ENCODE results near the gene COL25A1. TPM values are rescaled to one million over a fixed set of nuclear protein-coding genes. Genes with fewer than 3 reads are reported as not detected.
"Not testable (repeated sequence)": the region's sequence is repeated elsewhere in the genome, so short reads cannot be mapped to it uniquely, and the experiment has no call there.

COL25A1 gene
- total RNA-seq, 1 donor from 2014 or later: 14.1 TPM

DNA sequence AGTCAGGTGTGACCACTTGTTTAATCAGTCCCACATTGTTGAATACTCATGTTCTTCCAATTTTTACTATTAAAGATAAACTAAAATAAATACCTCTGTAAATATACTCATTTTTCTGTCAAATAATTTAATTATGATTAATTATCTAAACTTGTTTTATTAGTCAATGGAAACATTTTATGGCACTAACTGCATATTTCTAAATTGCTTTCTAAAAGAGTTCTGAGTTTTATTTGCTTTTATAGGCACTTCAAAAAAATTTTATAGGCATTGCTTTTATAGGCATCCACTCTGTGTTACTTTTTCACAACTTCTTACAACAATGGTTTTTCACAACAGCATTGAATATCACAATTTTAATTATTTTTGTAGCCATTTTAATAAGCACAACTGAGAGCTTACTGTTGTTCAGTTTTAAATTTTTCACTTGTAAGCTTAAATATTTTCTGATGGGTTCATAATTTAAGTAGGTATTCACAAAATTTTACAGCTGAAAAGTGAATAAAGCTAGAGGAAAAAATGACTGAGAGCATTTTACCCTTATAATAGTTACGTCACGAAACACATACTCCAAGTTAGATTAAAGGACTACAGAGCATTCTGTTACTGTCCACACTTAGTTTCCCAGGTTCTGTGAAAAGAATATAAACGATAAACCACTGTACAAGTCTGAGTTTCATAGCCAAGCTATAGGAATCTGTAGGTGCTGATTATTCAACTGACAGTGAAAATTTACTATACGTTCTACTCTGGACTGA, 398.8 kb downstream of the COL25A1 start:
- DNase-seq: no peak

DNA sequence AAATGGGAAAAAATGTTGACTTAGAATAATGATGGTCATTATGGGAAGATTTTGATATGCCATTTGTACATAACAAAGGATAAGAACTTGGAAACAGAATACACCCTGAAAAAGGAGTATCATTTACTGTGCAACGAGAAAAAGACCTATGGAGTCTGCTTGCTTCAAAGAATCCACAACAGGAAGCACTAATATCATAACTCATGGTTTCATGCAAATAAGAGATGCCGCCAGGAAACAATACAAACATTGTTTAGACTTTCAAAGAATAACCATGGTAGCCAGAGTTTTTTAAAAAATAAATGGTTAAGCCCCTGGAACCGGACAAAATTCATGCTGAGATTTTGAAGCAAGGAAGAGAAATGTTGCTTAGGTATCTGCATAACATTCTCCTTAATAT, 399.7 kb downstream of the COL25A1 start:
- DNase-seq: no peak

DNA sequence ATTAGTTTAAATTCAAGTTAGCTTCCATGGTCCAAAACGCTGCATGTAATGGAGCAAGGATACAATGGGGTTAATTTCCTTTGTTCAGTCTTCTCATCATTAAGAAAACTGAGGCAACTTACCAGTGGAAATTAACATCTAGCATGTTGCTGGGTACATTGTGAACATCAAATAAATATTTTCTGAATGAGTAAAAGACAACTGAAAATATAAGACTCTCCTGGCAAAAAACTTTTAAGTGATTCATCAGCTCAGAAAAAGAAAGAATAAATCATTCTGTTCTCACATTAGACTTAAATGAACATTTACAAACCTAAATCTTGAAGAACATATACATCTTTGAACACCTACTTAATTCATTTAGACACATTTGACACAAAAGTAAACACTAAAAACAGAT, 401.2 kb downstream of the COL25A1 start:
- DNase-seq: no peak

DNA sequence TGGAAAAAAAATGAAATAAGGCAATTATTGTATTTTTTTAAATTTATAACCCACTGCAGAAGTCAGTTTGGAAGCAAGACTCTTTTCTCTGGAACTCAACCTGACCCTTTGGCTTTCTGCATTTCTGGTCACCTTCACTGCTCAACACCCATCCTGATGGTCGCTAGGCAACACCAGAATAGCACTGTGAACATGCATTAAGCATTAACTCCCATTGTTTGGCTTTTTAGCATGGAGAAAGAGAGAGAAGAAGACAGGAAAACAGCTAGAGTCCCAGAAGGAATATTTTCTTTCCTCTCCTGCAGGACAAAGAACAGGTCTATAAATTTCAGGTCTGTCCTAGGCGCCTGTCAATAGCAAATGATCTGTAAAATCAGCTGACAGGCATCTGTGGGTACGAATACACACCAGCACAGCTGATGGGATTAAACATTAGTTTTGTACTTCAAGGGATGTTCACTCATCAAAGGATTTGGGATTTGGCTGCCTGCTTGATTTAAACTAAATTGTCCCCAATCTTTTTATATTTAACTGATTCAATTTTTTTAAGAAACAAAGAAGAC, 402.4 kb downstream of the COL25A1 start:
- DNase-seq: peak; percentile 16

DNA sequence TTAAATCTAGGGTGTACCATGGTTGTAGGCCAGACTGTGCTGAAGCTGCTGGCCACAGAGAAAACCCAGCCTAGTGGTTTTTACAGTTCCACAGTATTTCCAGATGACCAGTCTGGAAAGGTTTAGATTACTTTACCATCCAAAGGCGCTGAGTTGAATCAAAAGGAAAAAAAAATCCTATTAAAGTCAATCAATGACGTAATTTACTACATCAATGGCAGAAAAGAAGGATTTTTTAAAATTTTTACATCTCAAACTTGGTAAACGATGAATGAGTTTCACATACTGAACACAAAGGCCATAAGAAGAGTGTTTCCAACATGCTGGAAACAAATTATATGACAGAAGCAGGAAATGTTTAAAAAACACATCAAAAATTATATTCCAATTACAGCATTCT, 409.0 kb downstream of the COL25A1 start:
- no peak for DNase-seq

DNA sequence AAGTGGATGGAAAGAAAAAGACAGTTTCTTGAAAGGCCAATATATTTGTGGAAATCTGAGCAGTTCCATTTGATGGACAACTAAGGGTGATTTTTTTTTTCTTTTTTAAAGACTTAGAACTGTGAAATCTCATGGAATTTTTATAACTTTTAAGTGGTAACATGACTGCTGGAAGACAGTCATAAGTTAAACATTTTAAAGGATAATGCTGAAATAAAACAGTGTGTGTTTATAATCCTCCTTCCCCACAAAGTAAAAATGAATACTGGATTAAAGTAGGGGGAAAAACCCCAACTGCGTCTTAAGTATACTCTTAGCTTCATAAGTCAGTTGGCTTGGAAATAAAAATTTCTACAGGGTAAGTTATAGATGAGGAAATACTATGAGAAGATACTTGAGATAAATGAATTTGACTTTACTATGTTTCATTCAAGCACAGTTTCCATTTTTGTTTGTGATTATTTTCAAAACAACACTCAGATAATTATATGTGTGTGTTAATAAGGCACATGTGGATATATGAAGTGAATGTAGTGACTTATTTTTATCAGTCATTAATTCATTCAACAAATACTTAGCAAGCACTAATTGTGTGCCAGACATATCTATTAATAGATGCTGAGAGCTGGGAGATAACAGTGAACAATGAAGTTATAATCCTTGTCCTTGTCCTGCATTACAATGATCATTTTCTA, 410.4 kb downstream of the COL25A1 start:
- DNase-seq: no peak

DNA sequence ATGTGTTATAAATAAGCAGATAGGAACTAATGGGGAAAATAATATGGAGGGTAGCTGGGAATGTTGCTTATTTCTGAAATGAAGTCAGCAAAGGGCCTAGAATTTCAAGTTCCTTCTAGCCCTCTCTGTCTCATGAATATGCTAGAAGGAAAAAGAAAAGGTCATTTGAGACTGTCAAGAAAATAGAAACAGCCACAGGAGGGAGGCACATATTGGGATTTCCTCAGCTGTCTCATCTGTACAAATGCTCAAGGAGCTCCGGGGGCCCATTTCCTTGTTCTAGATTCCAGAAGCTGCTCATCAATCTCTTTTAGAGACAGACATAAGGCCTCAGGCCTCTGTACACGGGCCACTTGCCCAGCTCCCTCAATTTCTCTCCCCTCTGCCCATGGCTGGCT, 412.0 kb downstream of the COL25A1 start:
- no peak for DNase-seq

DNA sequence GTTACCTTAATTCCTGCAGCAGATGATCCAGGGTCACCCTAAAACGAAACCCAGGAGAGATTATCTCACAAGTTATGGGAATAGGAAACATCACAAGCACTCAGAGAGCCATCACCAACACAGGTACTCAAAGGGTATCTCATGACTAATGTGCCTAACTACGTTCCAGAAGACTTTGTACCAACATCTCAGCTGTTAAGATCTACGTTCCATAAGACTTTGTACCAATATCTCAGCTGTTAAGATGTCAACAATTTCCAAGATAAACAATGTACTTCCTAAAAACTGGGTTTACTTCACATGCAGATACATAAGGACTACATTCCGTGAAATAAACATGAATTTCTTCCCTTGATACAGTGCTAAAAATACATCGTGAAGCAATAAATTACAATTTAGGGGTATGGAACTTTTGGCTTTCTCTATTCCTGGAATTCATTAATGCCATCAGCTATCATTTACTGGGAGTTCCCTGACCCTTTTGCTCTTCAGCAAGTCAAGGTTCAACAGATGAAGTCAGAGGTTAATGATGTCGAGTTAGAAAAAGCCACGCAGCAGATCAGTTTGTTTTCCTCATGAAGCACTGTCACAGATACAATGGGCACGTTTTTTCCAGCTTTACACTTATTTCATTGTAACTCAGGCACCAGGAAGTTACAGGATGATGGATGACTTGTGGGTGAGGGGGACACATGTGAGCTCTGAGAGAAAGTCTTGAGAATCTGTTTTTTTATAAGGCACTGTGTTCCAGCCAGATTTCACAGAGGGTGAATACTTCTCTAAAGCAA, 412.6 kb downstream of the COL25A1 start:
- no peak for DNase-seq

DNA sequence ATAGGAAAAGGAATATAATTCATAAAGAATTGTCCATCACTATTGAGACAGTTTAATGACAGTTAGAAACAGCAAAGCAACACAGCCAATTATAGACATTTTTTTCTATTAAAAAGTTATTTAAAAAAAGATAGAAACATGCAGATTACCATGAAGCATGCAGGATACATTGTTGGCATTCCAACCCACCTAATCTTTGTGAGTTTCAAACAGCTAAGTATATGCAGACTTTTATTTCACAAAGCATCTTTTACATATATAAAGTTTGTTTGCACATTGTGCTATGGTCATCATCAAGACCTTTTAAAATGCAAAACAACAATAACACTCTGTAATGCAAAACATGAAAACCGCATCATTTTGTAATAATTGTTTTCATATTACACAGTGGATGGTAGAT, 413.7 kb downstream of the COL25A1 start:
- DNase-seq: no peak

DNA sequence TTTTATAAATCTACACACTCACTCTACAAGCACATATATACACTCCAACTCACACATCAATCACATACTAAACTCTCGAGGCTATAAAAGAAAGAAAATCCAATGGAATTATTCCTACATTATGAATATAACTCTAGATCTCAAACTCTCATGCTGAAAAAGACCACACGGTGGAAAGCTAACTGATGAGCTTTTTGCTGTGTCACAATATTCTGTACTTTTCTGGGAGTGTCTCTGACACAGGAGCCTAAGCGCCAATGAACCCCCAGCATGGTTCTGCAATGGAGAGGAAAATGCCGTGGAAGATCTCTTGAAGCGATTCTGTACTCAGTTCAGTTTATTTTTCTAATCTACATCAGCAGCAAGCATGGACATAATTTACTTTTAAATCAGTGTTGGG, 415.4 kb downstream of the COL25A1 start:
- no peak for DNase-seq

DNA sequence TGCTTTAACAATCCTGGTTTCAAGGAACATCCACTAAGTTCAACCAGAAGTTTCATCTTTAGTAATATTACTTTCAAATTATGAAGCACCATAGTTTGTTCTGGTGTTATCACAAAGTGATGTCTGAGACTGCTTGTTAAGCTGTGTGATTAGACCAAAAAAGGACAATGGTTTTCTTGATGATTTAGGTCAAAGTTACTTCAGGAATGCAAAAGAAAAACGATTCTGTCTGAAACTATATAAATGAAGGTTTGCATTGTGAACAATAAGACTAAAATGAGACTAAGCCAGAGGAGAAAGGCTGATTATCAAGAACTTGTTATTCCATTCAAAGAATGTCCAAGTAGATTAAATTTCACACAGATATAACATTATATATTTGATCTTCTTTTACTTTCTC, 417.2 kb downstream of the COL25A1 start:
- no peak for DNase-seq

DNA sequence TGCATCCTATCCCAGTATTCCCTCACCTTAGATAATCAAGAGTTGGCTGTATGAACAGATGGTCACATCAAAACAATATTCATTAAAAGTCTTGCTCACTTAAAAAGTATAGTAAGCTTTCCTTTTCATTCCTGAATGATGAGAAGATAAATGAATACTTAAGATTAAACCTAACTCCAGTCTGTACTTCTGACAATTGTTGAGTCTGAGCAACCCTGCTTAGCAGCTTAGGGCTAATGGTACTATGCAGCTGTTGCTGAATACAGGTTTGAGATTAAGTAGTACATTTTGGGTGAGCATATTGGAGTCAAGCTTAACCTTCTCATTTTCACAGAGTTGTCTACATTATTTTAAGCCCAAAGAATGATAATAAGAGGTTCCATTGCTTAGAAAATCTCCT, 417.9 kb downstream of the COL25A1 start:
- no peak for DNase-seq

DNA sequence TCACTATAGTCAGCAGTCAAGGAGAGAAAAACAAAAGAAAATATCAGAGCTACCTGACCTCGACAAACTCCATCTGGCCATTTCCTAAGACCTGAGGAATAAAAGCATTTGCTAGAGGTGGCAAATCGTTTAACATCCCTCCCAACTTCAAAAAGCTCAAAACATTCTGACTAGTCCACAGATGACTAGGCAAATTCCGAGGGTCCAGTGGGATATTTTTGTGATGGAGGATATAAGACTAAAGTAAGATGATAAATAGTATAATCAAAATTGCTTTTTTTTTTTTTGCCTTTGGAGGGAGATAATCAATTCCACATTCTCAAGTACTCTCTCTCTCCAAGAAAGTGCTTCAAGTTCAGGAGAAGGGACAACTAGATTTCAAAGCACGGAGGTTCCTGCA, 420.5 kb downstream of the COL25A1 start:
- no peak for DNase-seq

DNA sequence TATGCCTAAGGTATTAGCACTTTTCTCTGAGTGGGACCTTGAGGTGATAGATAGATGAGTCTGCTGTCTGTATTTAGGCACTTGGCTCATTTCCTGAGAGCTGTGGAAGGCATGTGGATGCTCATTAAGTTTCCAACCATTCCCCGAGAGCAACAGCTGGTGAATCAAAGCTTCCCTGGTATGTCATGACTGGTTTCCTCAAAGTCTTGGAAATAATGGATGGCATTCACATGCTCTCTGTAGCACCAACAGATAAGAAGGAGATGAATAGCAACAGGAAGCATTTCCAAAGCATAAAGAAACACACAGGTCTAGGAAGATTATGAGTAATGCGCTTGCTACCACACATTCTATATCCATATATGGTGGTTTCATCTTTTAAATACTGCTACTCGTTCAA, 421.3 kb downstream of the COL25A1 start:
- DNase-seq: peak; percentile 75

DNA sequence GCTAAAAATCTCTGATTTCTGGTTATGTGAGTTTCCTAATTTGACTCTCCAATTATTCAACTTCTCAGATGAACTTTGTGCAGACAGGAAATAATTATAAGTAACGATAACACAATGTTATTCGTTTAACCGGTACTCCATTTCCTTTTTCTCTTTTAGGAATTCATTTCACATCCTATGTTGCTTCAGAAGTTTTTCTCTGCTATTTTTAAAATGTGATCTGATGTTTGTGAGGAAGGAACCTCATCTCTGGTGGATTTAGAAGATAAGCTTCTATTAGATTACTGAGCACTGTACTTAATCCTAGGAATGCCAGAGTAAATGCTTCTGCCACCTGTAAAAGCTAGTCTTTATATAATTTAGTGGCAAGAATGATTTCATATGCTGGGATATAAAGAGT, 423.7 kb downstream of the COL25A1 start:
- no peak for DNase-seq

DNA sequence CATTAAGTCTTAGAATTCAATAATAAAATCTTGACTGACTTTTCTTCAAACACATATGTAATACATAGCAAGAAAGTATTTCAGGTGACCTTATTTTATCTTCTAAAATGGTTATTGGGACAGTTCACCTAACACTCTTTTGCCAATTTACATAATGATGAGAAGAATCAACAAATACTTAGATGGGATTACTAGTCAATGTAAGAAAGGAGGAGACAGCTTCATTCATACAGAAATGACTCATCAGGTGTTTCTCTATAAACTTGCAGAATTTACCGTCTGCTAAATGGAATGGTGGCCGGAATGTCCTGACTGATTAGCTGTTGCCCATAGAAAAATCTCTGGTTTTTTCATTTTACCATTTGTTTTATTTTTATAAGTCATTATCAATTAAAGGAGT, 424.6 kb downstream of the COL25A1 start:
- DNase-seq: no peak

DNA sequence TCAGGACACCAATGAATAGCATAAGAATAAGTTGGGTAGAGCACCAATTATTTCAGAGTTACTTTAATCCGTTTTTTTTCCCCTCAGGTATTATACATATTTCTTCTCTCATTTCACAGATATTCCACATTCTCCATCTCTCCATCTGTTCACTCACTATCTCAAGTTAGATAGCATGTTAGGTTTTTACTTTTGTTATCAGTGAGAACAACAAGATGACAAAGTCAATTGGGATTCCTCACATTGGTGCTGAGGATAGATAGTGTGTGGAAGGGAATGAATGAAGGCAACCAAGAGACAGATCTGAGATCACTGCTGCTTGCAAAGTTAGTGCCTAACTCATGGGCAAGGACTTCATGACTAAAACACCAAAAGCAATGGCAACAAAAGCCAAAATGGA, 427.7 kb downstream of the COL25A1 start:
- DNase-seq: no peak

DNA sequence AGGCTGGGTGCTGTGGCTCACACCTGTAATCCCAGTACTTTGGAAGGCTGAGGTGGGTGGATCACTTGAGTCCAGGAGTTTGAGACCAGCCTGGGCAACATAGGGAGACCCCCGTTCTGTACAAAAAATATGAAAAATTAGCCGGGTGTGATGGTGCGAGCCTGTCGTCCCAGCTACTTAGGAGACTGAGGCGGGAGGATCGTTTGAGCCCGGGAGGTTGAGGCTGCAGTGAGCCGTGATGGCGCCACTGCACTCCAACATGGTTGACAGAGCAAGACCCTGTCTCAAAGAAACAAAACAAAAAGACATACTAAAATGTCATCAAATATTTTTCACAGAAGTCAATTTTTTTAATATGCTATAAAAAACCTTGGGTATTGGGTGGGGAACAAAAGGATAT, 432.5 kb downstream of the COL25A1 start:
- not testable (repeated sequence) for DNase-seq

DNA sequence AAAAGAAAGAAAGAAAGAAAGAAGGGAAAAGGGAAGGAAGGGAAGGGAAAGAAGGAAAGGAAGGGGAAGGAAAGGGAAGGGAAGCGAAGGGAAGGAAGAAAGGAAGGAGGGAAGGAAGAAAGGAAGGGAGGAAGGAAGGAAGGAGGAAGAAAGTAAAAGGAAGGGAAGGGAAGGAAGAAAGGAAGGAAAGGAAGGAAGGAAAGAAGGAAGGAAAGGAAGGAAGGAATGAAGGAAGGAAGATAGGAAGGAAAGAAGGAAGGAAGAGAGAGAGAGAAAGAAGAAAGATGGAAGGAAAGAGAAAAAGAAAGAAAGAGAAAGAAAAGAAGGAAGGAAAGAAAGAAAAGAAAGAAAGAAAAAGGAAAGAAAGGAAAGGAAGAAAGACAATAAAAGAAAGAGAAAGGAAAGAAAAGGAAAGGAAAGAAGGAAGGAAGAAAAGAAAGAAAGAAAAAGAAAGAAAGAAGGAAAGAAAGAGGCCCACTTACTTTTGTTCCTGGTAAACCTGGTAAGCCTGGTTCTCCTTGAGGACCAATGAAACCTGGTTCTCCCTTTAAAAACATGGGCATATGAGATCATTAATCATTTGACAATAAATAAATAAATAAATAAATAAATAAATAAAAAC, 433.7 kb downstream of the COL25A1 start:
- no peak for DNase-seq

DNA sequence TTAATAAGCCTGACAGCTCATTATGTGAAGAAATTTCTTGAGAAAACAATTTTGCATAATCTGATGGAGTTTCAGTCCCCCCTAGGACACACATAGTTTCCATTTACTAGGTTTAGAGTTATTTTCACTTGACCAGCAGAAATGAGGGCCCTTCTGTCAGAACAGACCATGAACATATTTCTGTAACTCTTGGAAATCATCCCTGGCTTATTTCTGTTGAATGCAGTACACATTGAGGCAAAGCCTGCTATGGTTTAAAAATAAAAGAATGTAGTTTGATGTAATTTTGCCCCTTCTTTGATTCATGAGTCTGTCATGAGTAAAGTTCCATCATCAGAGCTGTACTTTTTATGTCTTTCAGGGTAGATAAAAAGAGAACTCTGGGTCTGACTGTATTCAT, 435.0 kb downstream of the COL25A1 start:
- DNase-seq: no peak

DNA sequence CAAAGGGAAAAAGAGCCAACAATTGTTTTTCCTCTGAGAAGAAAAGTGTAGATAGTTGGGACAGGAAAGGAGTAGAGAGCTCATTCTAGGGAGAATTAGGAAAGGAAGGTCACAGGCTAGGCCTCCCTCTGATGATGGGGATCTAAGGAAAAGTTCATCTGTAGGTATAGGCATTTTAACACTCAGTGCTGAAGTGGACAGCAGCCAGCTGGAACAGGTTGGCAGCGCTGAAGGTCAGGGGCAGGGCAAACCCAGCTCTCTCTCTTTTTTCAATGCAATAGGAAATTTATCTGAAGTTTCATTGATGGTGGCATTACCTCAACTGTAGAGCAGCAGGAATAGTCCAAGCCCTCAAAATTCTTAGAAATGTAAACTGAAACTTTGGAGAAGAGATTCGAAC, 441.1 kb downstream of the COL25A1 start:
- DNase-seq: peak; percentile 41

DNA sequence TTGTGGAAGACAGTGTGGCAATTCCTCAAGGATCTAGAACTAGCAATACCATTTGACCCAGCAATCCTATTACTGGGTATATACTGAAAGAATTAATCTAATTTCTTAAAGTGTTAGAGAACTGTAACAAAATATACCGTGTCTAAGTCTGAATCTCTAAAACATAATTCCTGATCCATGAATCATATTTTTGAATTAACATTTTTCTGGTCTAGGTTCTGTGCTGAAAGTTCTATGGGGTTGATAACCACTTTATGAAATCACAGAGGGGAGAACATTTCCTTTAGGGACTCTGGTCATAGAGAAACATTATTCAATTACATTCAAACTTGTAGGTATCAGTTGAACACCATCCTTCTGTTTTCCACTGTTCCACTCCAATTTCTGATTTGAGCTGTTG, 447.7 kb downstream of the COL25A1 start:
- DNase-seq: no peak

DNA sequence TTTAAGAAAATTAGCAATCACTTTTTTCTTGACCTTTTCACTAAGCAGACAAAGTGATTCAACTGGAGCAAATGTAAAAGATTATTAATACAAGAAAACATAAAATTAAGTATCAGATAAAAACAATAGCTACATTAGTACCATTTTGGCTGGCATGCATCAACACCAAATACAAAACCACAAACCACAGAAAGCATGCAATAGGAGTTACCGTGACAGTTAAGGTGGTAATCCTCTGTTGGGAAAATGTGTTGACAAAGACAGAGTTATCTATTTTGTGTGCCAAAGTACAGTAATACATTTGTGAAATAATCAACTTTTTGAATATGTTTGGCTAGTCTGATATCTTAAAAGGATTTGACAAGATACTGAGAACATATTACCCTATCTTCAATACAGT, 449.8 kb downstream of the COL25A1 start:
- no peak for DNase-seq

All from tongue (tissue), 2 donors.